Erythroblast (primary cell): ENCODE results near the gene PPP1R8.
"Not testable (repeated sequence)": the region's sequence is repeated elsewhere in the genome, so short reads cannot be mapped to it uniquely, and the experiment has no call there.

Source experiments
- DNase-seq, 2 experiments: peaks; one replicate each; lab custom pipeline; 2025; lab: John Stamatoyannopoulos, UW
- GATA1 ChIP-seq: IDR thresholded peaks from 2 replicates; pipeline ENCODE4 v1.6.1; 2011; ENCODE audit warnings: low read depth, mild to moderate bottlenecking, control low read depth, low read length, moderate library complexity
- POLR2A ChIP-seq: IDR thresholded peaks from 2 replicates; pipeline ENCODE4 v1.6.1; 2011; ENCODE audit warnings: mild to moderate bottlenecking, low read length

The PPP1R8 gene

GRCh38 chr1:27816921-27817630 lies 13.5 kb upstream of the PPP1R8 start:
- DNase-seq, result no peak
- TF ChIP-seq GATA1, result no peak
- no peak for TF ChIP-seq POLR2A

- DNase-seq, result no peak
- no peak for TF ChIP-seq GATA1
- TF ChIP-seq POLR2A, result no peak
These were observed 8.7 kb upstream of the PPP1R8 start for GRCh38 chr1:27821761-27822315.

GRCh38 chr1:27823784-27824183 lies 6.8 kb upstream of the PPP1R8 start:
- no peak for DNase-seq
- TF ChIP-seq POLR2A, result no peak
- TF ChIP-seq GATA1, result no peak

GRCh38 chr1:27824411-27824810 lies 6.2 kb upstream of the PPP1R8 start:
- DNase-seq, result no peak
- TF ChIP-seq GATA1 (no peak), POLR2A (no peak)

GRCh38 chr1:27829339-27829960 lies 1.1 kb upstream of the PPP1R8 start:
- not testable (repeated sequence) for DNase-seq

- DNase-seq, result no peak
- TF ChIP-seq GATA1, result no peak
- TF ChIP-seq POLR2A, result no peak
These were observed 1.2 kb downstream of the PPP1R8 start for GRCh38 chr1:27831568-27832410.

- DNase-seq, result no peak
- TF ChIP-seq POLR2A (no peak), GATA1 (no peak)
These were observed 2.2 kb downstream of the PPP1R8 start for GRCh38 chr1:27832762-27833161.

- TF ChIP-seq POLR2A, result no peak
- no peak for TF ChIP-seq GATA1
- no peak for DNase-seq
These were observed 2.9 kb downstream of the PPP1R8 start for GRCh38 chr1:27833470-27833869.

- TF ChIP-seq POLR2A, result no peak
- no peak for TF ChIP-seq GATA1
- no peak for DNase-seq
These were observed 4.5 kb downstream of the PPP1R8 start for GRCh38 chr1:27835046-27835445.

- no peak for DNase-seq
- TF ChIP-seq POLR2A, result no peak
- no peak for TF ChIP-seq GATA1
These were observed 4.9 kb downstream of the PPP1R8 start for GRCh38 chr1:27835501-27835900.

- no peak for DNase-seq
- TF ChIP-seq GATA1 (no peak), POLR2A (no peak)
These were observed 19.4 kb downstream of the PPP1R8 start for GRCh38 chr1:27849951-27850350.

GRCh38 chr1:27855085-27855484 lies 24.5 kb downstream of the PPP1R8 start:
- DNase-seq, result no peak
- TF ChIP-seq GATA1, result no peak
- no peak for TF ChIP-seq POLR2A

GRCh38 chr1:27856561-27857343 lies 26.2 kb downstream of the PPP1R8 start:
- no peak for DNase-seq
- no peak for TF ChIP-seq GATA1
- no peak for TF ChIP-seq POLR2A

- not testable (repeated sequence) for DNase-seq
These were observed 27.0 kb downstream of the PPP1R8 start for GRCh38 chr1:27857552-27857951.
